GM21423 (cell line): ENCODE measurements around the gene VTN.

ENCODE experiments used
- ATAC-seq: cut with Tn5 transposase; IDR thresholded peaks from one replicate; pipeline ENCODE4 v1.9.1; 2021; ENCODE audit warnings: mild to moderate bottlenecking, moderate library complexity; ENCODE audit not compliant: unreplicated experiment

Gene VTN

GRCh38 chr17:28369684-28370034 is 448 bp downstream of the VTN start:
- no peak for ATAC-seq

GRCh38 chr17:28368915-28369683 is 1.0 kb downstream of the VTN start:
- no peak for ATAC-seq

GRCh38 chr17:28368306-28368831 is 1.7 kb downstream of the VTN start:
- ATAC-seq = no peak

- no peak for ATAC-seq
Measured at GRCh38 chr17:28367641-28368305, 2.3 kb downstream of the VTN start.

GRCh38 chr17:28366605-28367004 is 3.5 kb downstream of the VTN start:
- ATAC-seq = no peak

- no peak for ATAC-seq
Measured at GRCh38 chr17:28365487-28365886, 4.6 kb downstream of the VTN start.

GRCh38 chr17:28364665-28365363 is 5.3 kb downstream of the VTN start, which contains the start of gene SEBOX:
Gene SEBOX, minus strand, starts transcription at chr17:28365199. Its CDS starts 48 bp downstream, at chr17:28365151.
- no peak for ATAC-seq

GRCh38 chr17:28363776-28364650 is 6.1 kb downstream of the VTN start:
- ATAC-seq = no peak

- no peak for ATAC-seq
Measured at GRCh38 chr17:28363186-28363585, 6.9 kb downstream of the VTN start.

- no peak for ATAC-seq
Measured at GRCh38 chr17:28357901-28358197, 12.3 kb downstream of the VTN start.

- ATAC-seq = peak; percentile 96
Measured at GRCh38 chr17:28357061-28357900, 12.8 kb downstream of the VTN start, which contains the start of gene POLDIP2. Gene POLDIP2, minus strand, starts transcription at chr17:28357527. Its CDS starts 79 bp downstream, at chr17:28357448.

GRCh38 chr17:28350271-28350670 is 19.8 kb downstream of the VTN start:
- no peak for ATAC-seq

- no peak for ATAC-seq
Measured at GRCh38 chr17:28348979-28349378, 21.1 kb downstream of the VTN start.

GRCh38 chr17:28347261-28347891 is 22.7 kb downstream of the VTN start:
- ATAC-seq = no peak

- no peak for ATAC-seq
Measured at GRCh38 chr17:28346746-28347246, 23.3 kb downstream of the VTN start.

GRCh38 chr17:28346199-28346580 is 23.9 kb downstream of the VTN start:
- ATAC-seq = no peak

- ATAC-seq = no peak
Measured at GRCh38 chr17:28345419-28346198, 24.5 kb downstream of the VTN start.

GRCh38 chr17:28344435-28344901 is 25.6 kb downstream of the VTN start:
- no peak for ATAC-seq
